ENCODE measurements around the gene FARS2.

GRCh38 chr6:5292154-5292553 lies 30.8 kb downstream of the FARS2 start:
- TF ChIP-seq CTCF (conservative IDR thresholded peaks at IDR 0.05; ENCODE audit: low read length) (no peak), EZH2phosphoT487 (IDR thresholded peaks at IDR 0.05; ENCODE audit: borderline replicate concordance, low read depth, low read length) (no peak)
